ENCODE measurements around the gene PLEKHG2. TPM values are rescaled to one million over a fixed set of nuclear protein-coding genes. Genes with fewer than 3 reads are reported as not detected.

PLEKHG2 gene
- total RNA-seq, 1 experiment from 2014 or later: 62.3 TPM

GRCh38 chr19:39390451-39390750, 22.1 kb upstream of the PLEKHG2 start:
- ChIA-PET CTCF (interaction anchor here (1.6 to 2.3 kb wide), 3 partner anchors 11 to 84 kb away, joined by 6 to 17 read pairs (median 9); partner anchors contain the start of gene PLEKHG2), POLR2A (interaction anchor here (0.8 to 2.1 kb wide), 9 partner anchors 12 to 90 kb away, joined by 3 to 25 read pairs (median 4); partner anchors contain the start of genes PLEKHG2, RPS16 and TIMM50)
- DNase-seq (ENCODE audit: low spot score) (no peak), ATAC-seq (no peak)
- peaks cover 17% of the 10 kb centered on the region for H3K4me1 Mint-ChIP-seq
- TF ChIP-seq AFF4 (CRISPR knock-in tag; IDR thresholded peaks at IDR 0.05; ENCODE audit: borderline replicate concordance) (no peak), EMX1 (CRISPR knock-in tag; IDR thresholded peaks at IDR 0.05) (0 out of 2 replicates have a peak, but pooled peaks have one; percentile 10)
- H3K4me3 Mint-ChIP-seq: peak overlapping the region; percentile 100
- no peaks in the 10 kb centered on the region for H3K9me3 Mint-ChIP-seq
- peaks cover 54% of the 10 kb centered on the region for H3K36me3 Mint-ChIP-seq
- H3K27me3 Mint-ChIP-seq (ENCODE audit: low read depth): no peaks in the 10 kb centered on the region; the same call in 1 of the 2 replicates
- peak overlapping the region; percentile 99 for H3K27ac Mint-ChIP-seq

GRCh38 chr19:39390751-39391437, 21.6 kb upstream of the PLEKHG2 start, which contains the start of the genes MED29 and PAF1:
Gene MED29, plus strand, starts transcription at chr19:39391378. Its CDS starts 45 bp downstream, at chr19:39391423.
Gene PAF1, minus strand, starts transcription at chr19:39391106. Its CDS starts 242 bp downstream, at chr19:39390864.
- Mint-ChIP-seq H3K4me1 (peaks cover 14% of the 10 kb centered on the region), H3K27me3 (ENCODE audit: low read depth) (no peaks in the 10 kb centered on the region; the same call in 1 of the 2 replicates), H3K9me3 (no peaks in the 10 kb centered on the region), H3K27ac (peak within 1 kb of the TSS; percentile 99), H3K36me3 (peaks cover 53% of the 10 kb centered on the region), H3K4me3 (peak within 1 kb of the TSS; percentile 100)
- POLR2A ChIA-PET: interaction anchor here (0.6 to 2.1 kb wide), 16 partner anchors 11 to 744 kb away, joined by 3 to 25 read pairs (median 4); partner anchors contain the start of genes ACTN4, PLEKHG2, RPS16 and SAMD4B
- CTCF ChIA-PET: interaction anchor here (0.8 to 2.3 kb wide), 10 partner anchors 10 to 142 kb away, joined by 3 to 17 read pairs (median 4); partner anchors contain the start of genes EID2B, PLEKHG2 and SAMD4B
- DNase-seq (ENCODE audit: low spot score) (peak; percentile 96), ATAC-seq (peak; percentile 96)
- TF ChIP-seq USF2 (CRISPR knock-in tag; IDR thresholded peaks at IDR 0.05) (no peak; the same call in 1 of the 2 replicates), SMAD3 (CRISPR knock-in tag; IDR thresholded peaks at IDR 0.05; ENCODE audit: borderline replicate concordance) (0 out of 2 replicates have a peak, but pooled peaks have one; percentile 57), ATF1 (CRISPR knock-in tag; IDR thresholded peaks at IDR 0.05) (no peak), AFF4 (CRISPR knock-in tag; IDR thresholded peaks at IDR 0.05; ENCODE audit: borderline replicate concordance) (no peak), EMX1 (CRISPR knock-in tag; IDR thresholded peaks at IDR 0.05) (0 out of 2 replicates have a peak, but pooled peaks have one; percentile 25), CREB1 (CRISPR knock-in tag; IDR thresholded peaks at IDR 0.05) (0 out of 2 replicates have a peak, but pooled peaks have one; percentile 25), GABPB1 (CRISPR knock-in tag; IDR thresholded peaks at IDR 0.05) (peak; percentile 61), ZNF423 (CRISPR knock-in tag; IDR thresholded peaks at IDR 0.05) (0 out of 2 replicates have a peak, but pooled peaks have one; percentile 15), CREM (CRISPR knock-in tag; IDR thresholded peaks at IDR 0.05) (peak; percentile 93), ZNF121 (CRISPR knock-in tag; IDR thresholded peaks at IDR 0.05) (0 out of 2 replicates have a peak, but pooled peaks have one; percentile 2), NFYB (CRISPR knock-in tag; conservative IDR thresholded peaks at IDR 0.05; ENCODE audit: low read depth) (peak; percentile 89), TP53 (CRISPR knock-in tag; IDR thresholded peaks at IDR 0.05) (no peak), MAX (CRISPR knock-in tag; IDR thresholded peaks at IDR 0.05) (peak; percentile 81)
- TF ChIP-seq, protein P1, sequence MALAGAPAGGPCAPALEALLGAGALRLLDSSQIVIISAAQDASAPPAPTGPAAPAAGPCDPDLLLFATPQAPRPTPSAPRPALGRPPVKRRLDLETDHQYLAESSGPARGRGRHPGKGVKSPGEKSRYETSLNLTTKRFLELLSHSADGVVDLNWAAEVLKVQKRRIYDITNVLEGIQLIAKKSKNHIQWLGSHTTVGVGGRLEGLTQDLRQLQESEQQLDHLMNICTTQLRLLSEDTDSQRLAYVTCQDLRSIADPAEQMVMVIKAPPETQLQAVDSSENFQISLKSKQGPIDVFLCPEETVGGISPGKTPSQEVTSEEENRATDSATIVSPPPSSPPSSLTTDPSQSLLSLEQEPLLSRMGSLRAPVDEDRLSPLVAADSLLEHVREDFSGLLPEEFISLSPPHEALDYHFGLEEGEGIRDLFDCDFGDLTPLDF (CRISPR knock-in tag; IDR thresholded peaks at IDR 0.05): 0 out of 2 replicates have a peak, but pooled peaks have one; percentile 33
- TF ChIP-seq, protein P2, sequence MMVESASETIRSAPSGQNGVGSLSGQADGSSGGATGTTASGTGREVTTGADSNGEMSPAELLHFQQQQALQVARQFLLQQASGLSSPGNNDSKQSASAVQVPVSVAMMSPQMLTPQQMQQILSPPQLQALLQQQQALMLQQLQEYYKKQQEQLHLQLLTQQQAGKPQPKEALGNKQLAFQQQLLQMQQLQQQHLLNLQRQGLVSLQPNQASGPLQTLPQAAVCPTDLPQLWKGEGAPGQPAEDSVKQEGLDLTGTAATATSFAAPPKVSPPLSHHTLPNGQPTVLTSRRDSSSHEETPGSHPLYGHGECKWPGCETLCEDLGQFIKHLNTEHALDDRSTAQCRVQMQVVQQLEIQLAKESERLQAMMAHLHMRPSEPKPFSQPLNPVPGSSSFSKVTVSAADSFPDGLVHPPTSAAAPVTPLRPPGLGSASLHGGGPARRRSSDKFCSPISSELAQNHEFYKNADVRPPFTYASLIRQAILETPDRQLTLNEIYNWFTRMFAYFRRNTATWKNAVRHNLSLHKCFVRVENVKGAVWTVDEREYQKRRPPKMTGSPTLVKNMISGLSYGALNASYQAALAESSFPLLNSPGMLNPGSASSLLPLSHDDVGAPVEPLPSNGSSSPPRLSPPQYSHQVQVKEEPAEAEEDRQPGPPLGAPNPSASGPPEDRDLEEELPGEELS (CRISPR knock-in tag; IDR thresholded peaks at IDR 0.05): peak; percentile 78; the same call in 1 of the 2 replicates
- TF ChIP-seq, protein P3, sequence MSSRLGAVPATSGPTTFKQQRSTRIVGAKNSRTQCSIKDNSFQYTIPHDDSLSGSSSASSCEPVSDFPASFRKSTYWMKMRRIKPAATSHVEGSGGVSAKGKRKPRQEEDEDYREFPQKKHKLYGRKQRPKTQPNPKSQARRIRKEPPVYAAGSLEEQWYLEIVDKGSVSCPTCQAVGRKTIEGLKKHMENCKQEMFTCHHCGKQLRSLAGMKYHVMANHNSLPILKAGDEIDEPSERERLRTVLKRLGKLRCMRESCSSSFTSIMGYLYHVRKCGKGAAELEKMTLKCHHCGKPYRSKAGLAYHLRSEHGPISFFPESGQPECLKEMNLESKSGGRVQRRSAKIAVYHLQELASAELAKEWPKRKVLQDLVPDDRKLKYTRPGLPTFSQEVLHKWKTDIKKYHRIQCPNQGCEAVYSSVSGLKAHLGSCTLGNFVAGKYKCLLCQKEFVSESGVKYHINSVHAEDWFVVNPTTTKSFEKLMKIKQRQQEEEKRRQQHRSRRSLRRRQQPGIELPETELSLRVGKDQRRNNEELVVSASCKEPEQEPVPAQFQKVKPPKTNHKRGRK (CRISPR knock-in tag; IDR thresholded peaks at IDR 0.05; ENCODE audit: borderline replicate concordance): no peak
- TF ChIP-seq, protein P4, sequence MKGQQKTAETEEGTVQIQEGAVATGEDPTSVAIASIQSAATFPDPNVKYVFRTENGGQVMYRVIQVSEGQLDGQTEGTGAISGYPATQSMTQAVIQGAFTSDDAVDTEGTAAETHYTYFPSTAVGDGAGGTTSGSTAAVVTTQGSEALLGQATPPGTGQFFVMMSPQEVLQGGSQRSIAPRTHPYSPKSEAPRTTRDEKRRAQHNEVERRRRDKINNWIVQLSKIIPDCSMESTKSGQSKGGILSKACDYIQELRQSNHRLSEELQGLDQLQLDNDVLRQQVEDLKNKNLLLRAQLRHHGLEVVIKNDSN (CRISPR knock-in tag; IDR thresholded peaks at IDR 0.05): peak; percentile 31; the same call in 1 of the 2 replicates

Data from WTC11 (cell line).